HCT116 (cell line): ENCODE data around the gene TMEM119.

Source experiments
- EZH2phosphoT487 ChIP-seq: fragments of 200-600 bp; IDR thresholded peaks from 2 replicates; pipeline ENCODE4 v1.6.1; 2018; ENCODE audit warnings: antibody characterized with exemption, borderline replicate concordance
- POLR2A ChIP-seq: IDR thresholded peaks from 2 replicates; pipeline ENCODE4 v1.7.0; 2011; ENCODE audit warnings: borderline replicate concordance; ENCODE audit not compliant: insufficient read depth, insufficient read length; ENCODE audit errors: extremely low read depth
- POLR2AphosphoS5 ChIP-seq: IDR thresholded peaks from 2 replicates; pipeline ENCODE4 v1.6.1; 2011; ENCODE audit warnings: mild to moderate bottlenecking, low read depth, low read length, moderate library complexity
- SIN3A ChIP-seq: IDR thresholded peaks from 2 replicates; pipeline ENCODE4 v1.6.1; 2012; ENCODE audit warnings: low read depth
- YY1 ChIP-seq: IDR thresholded peaks from 2 replicates; pipeline ENCODE4 v1.6.1; 2011; ENCODE audit warnings: low read length, low read depth, moderate library complexity, mild to moderate bottlenecking; ENCODE audit not compliant: insufficient replicate concordance; ENCODE audit errors: extremely low read depth
- TF ChIP-seq, protein P1 (sequence below): IDR thresholded peaks from 2 replicates; pipeline ENCODE4 v1.6.1; 2012
- TF ChIP-seq, protein P2 (sequence below), 3 experiments: fragments of 200-600 bp in 1 of 3; sonication (generic) in 1 of 3; IDR thresholded peaks in 2 of 3; conservative IDR thresholded peaks in 1 of 3; 2 replicates each; pipeline ENCODE4 v1.5.1; 2012 to 2017; ENCODE audit warnings: low read depth in 2 of 3, low read length in 2 of 3, antibody characterized with exemption in 1 of 3, borderline replicate concordance in 1 of 3, control low read depth in 1 of 3, mild to moderate bottlenecking in 1 of 3, mixed read lengths in 1 of 3, mixed run types in 1 of 3, moderate library complexity in 1 of 3; ENCODE audit not compliant: insufficient read depth in 1 of 3
- TF ChIP-seq, protein P3 (sequence below): IDR thresholded peaks from 2 replicates; pipeline ENCODE4 v1.6.1; 2012; ENCODE audit warnings: low read depth
- TF ChIP-seq, protein P4 (sequence below): IDR thresholded peaks from 2 replicates; pipeline ENCODE4 v1.6.1; 2012

DNA sequence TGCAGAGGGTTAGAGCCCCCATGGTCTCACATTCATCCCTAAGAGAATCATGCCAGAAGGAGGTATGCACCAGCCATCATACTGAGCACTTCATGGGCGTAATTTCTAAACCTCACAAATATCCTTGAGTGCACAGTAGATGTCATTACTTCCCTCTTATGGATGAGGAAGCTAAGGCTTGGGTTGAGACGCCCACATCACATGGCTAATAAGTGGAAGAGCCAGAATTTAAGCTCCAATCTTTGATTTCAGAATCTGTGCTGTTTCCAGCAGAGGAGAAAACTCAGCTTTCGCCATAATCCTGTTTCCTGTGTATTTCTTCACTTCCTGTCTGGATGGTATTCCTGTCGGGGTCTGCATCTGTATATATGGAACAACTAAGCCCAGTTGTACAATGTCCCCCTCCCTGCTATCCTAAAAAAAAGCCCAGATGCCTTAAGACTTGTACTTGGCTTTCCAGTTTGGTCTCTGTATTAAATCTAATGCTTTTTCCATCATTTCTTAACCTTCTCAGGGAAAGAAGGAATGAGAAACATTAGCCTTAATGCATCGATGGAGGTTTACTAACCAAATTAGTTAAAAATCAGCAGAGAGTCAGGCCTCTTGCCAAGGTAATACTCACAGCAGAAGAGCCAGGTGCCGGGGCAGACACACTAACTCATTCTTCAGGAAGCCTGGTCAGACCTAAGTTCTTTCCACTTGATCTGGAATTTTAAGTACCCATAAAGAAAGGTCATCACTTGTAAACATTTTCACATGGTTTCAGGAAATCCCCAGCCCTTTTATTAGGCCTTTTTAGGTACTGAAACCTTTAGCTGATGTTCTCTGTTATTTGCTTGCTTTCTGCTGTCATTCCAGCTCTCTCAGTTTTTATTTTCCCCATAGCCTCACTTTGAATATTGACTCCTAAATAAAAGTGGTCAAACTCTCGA is 30.2 kb downstream of the TMEM119 start:
- TF ChIP-seq YY1, result no peak
- TF ChIP-seq, protein P1, sequence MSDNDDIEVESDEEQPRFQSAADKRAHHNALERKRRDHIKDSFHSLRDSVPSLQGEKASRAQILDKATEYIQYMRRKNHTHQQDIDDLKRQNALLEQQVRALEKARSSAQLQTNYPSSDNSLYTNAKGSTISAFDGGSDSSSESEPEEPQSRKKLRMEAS, result no peak
- TF ChIP-seq, protein P2, sequence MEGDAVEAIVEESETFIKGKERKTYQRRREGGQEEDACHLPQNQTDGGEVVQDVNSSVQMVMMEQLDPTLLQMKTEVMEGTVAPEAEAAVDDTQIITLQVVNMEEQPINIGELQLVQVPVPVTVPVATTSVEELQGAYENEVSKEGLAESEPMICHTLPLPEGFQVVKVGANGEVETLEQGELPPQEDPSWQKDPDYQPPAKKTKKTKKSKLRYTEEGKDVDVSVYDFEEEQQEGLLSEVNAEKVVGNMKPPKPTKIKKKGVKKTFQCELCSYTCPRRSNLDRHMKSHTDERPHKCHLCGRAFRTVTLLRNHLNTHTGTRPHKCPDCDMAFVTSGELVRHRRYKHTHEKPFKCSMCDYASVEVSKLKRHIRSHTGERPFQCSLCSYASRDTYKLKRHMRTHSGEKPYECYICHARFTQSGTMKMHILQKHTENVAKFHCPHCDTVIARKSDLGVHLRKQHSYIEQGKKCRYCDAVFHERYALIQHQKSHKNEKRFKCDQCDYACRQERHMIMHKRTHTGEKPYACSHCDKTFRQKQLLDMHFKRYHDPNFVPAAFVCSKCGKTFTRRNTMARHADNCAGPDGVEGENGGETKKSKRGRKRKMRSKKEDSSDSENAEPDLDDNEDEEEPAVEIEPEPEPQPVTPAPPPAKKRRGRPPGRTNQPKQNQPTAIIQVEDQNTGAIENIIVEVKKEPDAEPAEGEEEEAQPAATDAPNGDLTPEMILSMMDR (IDR thresholded peaks at IDR 0.05 in 2 of 3, conservative IDR thresholded peaks at IDR 0.05 in 1 of 3; ENCODE audit: borderline replicate concordance in 1 of 3, insufficient read depth in 1 of 3, low read depth in 2 of 3, low read length in 2 of 3), result no peak
- no peak for TF ChIP-seq POLR2AphosphoS5
- TF ChIP-seq, protein P3, sequence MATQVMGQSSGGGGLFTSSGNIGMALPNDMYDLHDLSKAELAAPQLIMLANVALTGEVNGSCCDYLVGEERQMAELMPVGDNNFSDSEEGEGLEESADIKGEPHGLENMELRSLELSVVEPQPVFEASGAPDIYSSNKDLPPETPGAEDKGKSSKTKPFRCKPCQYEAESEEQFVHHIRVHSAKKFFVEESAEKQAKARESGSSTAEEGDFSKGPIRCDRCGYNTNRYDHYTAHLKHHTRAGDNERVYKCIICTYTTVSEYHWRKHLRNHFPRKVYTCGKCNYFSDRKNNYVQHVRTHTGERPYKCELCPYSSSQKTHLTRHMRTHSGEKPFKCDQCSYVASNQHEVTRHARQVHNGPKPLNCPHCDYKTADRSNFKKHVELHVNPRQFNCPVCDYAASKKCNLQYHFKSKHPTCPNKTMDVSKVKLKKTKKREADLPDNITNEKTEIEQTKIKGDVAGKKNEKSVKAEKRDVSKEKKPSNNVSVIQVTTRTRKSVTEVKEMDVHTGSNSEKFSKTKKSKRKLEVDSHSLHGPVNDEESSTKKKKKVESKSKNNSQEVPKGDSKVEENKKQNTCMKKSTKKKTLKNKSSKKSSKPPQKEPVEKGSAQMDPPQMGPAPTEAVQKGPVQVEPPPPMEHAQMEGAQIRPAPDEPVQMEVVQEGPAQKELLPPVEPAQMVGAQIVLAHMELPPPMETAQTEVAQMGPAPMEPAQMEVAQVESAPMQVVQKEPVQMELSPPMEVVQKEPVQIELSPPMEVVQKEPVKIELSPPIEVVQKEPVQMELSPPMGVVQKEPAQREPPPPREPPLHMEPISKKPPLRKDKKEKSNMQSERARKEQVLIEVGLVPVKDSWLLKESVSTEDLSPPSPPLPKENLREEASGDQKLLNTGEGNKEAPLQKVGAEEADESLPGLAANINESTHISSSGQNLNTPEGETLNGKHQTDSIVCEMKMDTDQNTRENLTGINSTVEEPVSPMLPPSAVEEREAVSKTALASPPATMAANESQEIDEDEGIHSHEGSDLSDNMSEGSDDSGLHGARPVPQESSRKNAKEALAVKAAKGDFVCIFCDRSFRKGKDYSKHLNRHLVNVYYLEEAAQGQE, result no peak
- no peak for TF ChIP-seq POLR2A
- TF ChIP-seq SIN3A, result no peak
- TF ChIP-seq, protein P4, sequence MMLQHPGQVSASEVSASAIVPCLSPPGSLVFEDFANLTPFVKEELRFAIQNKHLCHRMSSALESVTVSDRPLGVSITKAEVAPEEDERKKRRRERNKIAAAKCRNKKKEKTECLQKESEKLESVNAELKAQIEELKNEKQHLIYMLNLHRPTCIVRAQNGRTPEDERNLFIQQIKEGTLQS, result no peak
- TF ChIP-seq EZH2phosphoT487, result no peak
